Endodermal cell (in vitro differentiated cells): ENCODE measurements around the gene LRP8. TPM values are rescaled to one million over a fixed set of nuclear protein-coding genes. Genes with fewer than 3 reads are reported as not detected.
A peak's percentile ranks its signal among the peaks of the same experiment; 100 is the strongest.

ENCODE experiments used
- DNase-seq: peaks from one replicate; pipeline ENCODE4 v3.0.0-alpha.2; 2017
- H3K27ac ChIP-seq: 2 replicates; pipeline ENCODE4 v1.5.1; 2013; ENCODE audit warnings: mild to moderate bottlenecking, low read depth, low read length, moderate library complexity
- H3K27me3 ChIP-seq: 2 replicates; pipeline ENCODE4 v1.6.1; 2013; ENCODE audit warnings: mild to moderate bottlenecking, low read length, moderate library complexity; ENCODE audit not compliant: insufficient read depth, control insufficient read depth, poor library complexity, severe bottlenecking
- H3K36me3 ChIP-seq: 2 replicates; pipeline ENCODE4 v1.7.0; 2013; ENCODE audit warnings: mild to moderate bottlenecking, low read length, moderate library complexity; ENCODE audit not compliant: control insufficient read depth, insufficient read depth
- H3K4me1 ChIP-seq: one replicate; pipeline ENCODE4 v1.7.0; 2013; ENCODE audit warnings: low read length; ENCODE audit not compliant: control insufficient read depth, insufficient read depth
- H3K4me3 ChIP-seq: 2 replicates; pipeline ENCODE4 v1.5.1; 2013; ENCODE audit warnings: mild to moderate bottlenecking, low read length, moderate library complexity
- H3K9ac ChIP-seq: 2 replicates; pipeline ENCODE4 v1.6.1; 2013; ENCODE audit warnings: mild to moderate bottlenecking, low read length, moderate library complexity; ENCODE audit not compliant: poor library complexity, severe bottlenecking; ENCODE audit errors: extremely low read depth
- H3K9me3 ChIP-seq: 2 replicates; pipeline ENCODE4 v1.6.1; 2013; ENCODE audit warnings: mild to moderate bottlenecking, low read length, moderate library complexity; ENCODE audit not compliant: control insufficient read depth
- H3K27ac Mint-ChIP-seq: 2 replicates; pipeline ENCODE4 v1.8.0; 2020; ENCODE audit warnings: mixed read lengths
- H3K27me3 Mint-ChIP-seq: 2 replicates; pipeline ENCODE4 v1.8.0; 2021; ENCODE audit warnings: mild to moderate bottlenecking, mixed read lengths; ENCODE audit not compliant: insufficient read depth
- H3K36me3 Mint-ChIP-seq: 2 replicates; pipeline ENCODE4 v1.8.0; 2020; ENCODE audit warnings: low read depth, mixed read lengths
- H3K4me1 Mint-ChIP-seq: 2 replicates; pipeline ENCODE4 v1.8.0; 2020; ENCODE audit warnings: mixed read lengths
- H3K4me3 Mint-ChIP-seq: 2 replicates; pipeline ENCODE4 v1.8.0; 2020; ENCODE audit warnings: mild to moderate bottlenecking, moderate library complexity, mixed read lengths
- H3K9me3 Mint-ChIP-seq: 2 replicates; pipeline ENCODE4 v1.8.0; 2020; ENCODE audit warnings: mild to moderate bottlenecking, mixed read lengths
- CTCF ChIP-seq: fragments of 200-600 bp; sonication (generic); conservative IDR thresholded peaks from 2 replicates; pipeline ENCODE4 v1.5.0; 2021; ENCODE audit warnings: antibody characterized with exemption, mild to moderate bottlenecking
- WGBS, 2 experiments: methylation state at CpG; one replicate each; pipeline versions ENCODE4 v1.1.5 to v1.1.7; 2013; ENCODE audit warnings: missing lambda C conversion rate in 2 of 2, mixed read lengths in 1 of 2; ENCODE audit not compliant: insufficient coverage in 1 of 2, insufficient read length in 1 of 2; 5-methylcytosine and 5-hydroxymethylcytosine counted together
- total RNA-seq, 2 donors: library from RNA; stranded (reverse); fragmentation: NEBNext Ultra II Directional in 1 of 2; extraction: Animal tissue kit (Norgen Biotek cat#: 25700) in 1 of 2; gene quantifications; 2 replicates in 1 of 2; 3 replicates in 1 of 2; pipeline ENCODE4 v1.2.1, GENCODE V29; 2021

LRP8 gene
- total RNA-seq, 2 donors from 2014 or later: 29.1 to 39.6 TPM

GRCh38 chr1:53280496-53280895 lies 47.4 kb downstream of the LRP8 start:
- Mint-ChIP-seq H3K36me3 (peaks cover 49% of the 10 kb centered on the region), H3K27ac (no peak overlapping the region), H3K27me3 (no peaks in the 10 kb centered on the region), H3K4me1 (no peaks in the 10 kb centered on the region), H3K4me3 (no peak overlapping the region), H3K9me3 (no peaks in the 10 kb centered on the region)
- H3K36me3 ChIP-seq: peaks cover 24% of the 10 kb centered on the region
- H3K27ac ChIP-seq: no peak overlapping the region
- no peaks in the 10 kb centered on the region for H3K9me3 ChIP-seq
- WGBS, 2 experiments: 92 to 95% methylated on average over 8 of the region's 8 CpGs
- no peak for DNase-seq
- no peaks in the 10 kb centered on the region for H3K27me3 ChIP-seq
- no peaks in the 10 kb centered on the region for H3K4me1 ChIP-seq
- no peak overlapping the region for H3K9ac ChIP-seq
- no peak overlapping the region for H3K4me3 ChIP-seq
- TF ChIP-seq CTCF: no peak

DNA sequence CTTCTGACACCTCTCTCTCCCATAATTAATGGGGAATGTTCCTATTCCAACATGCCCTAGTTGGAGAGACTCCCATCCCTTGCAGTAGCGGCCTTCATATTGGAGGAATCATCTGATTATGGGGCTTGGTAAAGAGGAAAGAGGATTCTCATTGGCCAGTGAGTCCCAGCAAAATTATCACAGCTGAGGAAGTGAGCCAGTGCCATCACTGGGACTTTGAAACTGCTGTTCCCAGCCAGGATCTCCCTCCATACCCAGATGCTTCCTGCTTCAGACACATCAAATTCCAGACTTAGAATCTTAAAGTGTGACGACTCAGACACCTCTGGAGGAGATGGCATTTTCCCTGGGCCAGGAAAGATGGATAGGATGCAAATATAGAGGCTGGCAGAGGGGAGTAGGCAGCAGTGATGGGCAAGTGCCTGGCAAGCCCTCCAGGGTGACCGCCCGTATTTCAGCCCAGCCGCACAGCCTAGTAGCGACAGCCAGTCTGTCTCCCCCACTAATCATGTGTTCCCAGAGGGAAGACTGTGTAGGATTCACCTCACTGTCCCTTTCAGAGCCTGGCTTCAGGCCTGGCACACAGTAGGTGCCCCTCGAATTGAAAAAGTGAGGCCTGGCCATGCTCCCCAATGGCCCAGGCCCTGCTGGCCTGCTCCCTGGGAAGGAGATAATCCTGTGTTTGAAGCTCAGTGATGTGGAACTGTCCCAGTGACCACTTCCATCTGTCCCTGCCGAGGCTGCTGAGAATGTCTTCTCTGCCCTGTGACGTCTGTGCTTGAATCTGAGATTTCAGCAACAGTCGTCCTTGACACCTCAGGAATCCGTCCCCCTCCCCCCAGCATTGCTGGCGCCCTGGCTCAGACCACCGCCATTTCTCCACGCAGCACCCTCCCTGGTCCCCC lies 48.3 kb downstream of the LRP8 start:
- WGBS, 2 experiments: 82 to 83% methylated on average over 9 to 14 of the region's 14 CpGs
- Histone ChIP-seq H3K27ac (no peak overlapping the region), H3K9ac (no peak overlapping the region), H3K9me3 (no peaks in the 10 kb centered on the region), H3K27me3 (no peaks in the 10 kb centered on the region), H3K4me1 (no peaks in the 10 kb centered on the region), H3K36me3 (peaks cover 20% of the 10 kb centered on the region), H3K4me3 (no peak overlapping the region)
- peaks cover 46% of the 10 kb centered on the region for H3K36me3 Mint-ChIP-seq
- no peak for DNase-seq
- no peaks in the 10 kb centered on the region for H3K27me3 Mint-ChIP-seq
- TF ChIP-seq CTCF: no peak
- no peaks in the 10 kb centered on the region for H3K9me3 Mint-ChIP-seq
- no peaks in the 10 kb centered on the region for H3K4me1 Mint-ChIP-seq
- no peak overlapping the region for H3K4me3 Mint-ChIP-seq
- no peak overlapping the region for H3K27ac Mint-ChIP-seq

- no peaks in the 10 kb centered on the region for H3K27me3 ChIP-seq
- no peaks in the 10 kb centered on the region for H3K9me3 ChIP-seq
- peak; percentile 87 for DNase-seq
- no peak overlapping the region for H3K4me3 ChIP-seq
- peak; percentile 96 for TF ChIP-seq CTCF
- no peak overlapping the region for H3K9ac ChIP-seq
- peaks cover 16% of the 10 kb centered on the region for H3K36me3 ChIP-seq
- no peaks in the 10 kb centered on the region for H3K4me1 ChIP-seq
- Mint-ChIP-seq H3K9me3 (no peaks in the 10 kb centered on the region), H3K4me3 (no peak overlapping the region), H3K27me3 (no peaks in the 10 kb centered on the region), H3K27ac (no peak overlapping the region), H3K4me1 (no peaks in the 10 kb centered on the region), H3K36me3 (peaks cover 46% of the 10 kb centered on the region)
- no peak overlapping the region for H3K27ac ChIP-seq
- WGBS, 2 experiments: 61 to 84% methylated on average over 2 to 8 of the region's 8 CpGs
Measured at GRCh38 chr1:53278298-53278725, 49.6 kb downstream of the LRP8 start.
